ENCODE data around the gene KAZN. TPM values are rescaled to one million over a fixed set of nuclear protein-coding genes. Genes with fewer than 3 reads are reported as not detected.

The KAZN gene
- total RNA-seq, 1 donor from 2014 or later, result 33.5 TPM

- Histone ChIP-seq H3K4me3 (no peak overlapping the region), H3K36me3 (no peaks in the 10 kb centered on the region), H3K27ac (no peak overlapping the region), H3K27me3 (no peaks in the 10 kb centered on the region), H3K9me3 (no peaks in the 10 kb centered on the region), H3K4me1 (no peaks in the 10 kb centered on the region)
- intact Hi-C loops (cut with DNase I), result no loop called here
- TF ChIP-seq CTCF (IDR thresholded peaks at IDR 0.05), result no peak
- DNase-seq, result no peak
- ATAC-seq, result no peak
These were observed 82.7 kb downstream of the KAZN start for GRCh38 chr1:14681182-14681581.

- no peak overlapping the region for H3K27ac ChIP-seq
- no peaks in the 10 kb centered on the region for H3K27me3 ChIP-seq
- intact Hi-C loops (cut with DNase I), result no loop called here
- TF ChIP-seq CTCF (IDR thresholded peaks at IDR 0.05), result no peak
- H3K9me3 ChIP-seq, result no peaks in the 10 kb centered on the region
- no peaks in the 10 kb centered on the region for H3K4me1 ChIP-seq
- no peaks in the 10 kb centered on the region for H3K36me3 ChIP-seq
- no peak overlapping the region for H3K4me3 ChIP-seq
- ATAC-seq (no peak), DNase-seq (no peak)
These were observed 84.6 kb downstream of the KAZN start for GRCh38 chr1:14682941-14683621.

GRCh38 chr1:14685078-14685477 is 86.6 kb downstream of the KAZN start:
- H3K9me3 ChIP-seq, result no peaks in the 10 kb centered on the region
- H3K4me1 ChIP-seq, result no peaks in the 10 kb centered on the region
- TF ChIP-seq CTCF (IDR thresholded peaks at IDR 0.05), result no peak
- H3K36me3 ChIP-seq, result no peaks in the 10 kb centered on the region
- H3K27ac ChIP-seq, result no peak overlapping the region
- no peaks in the 10 kb centered on the region for H3K27me3 ChIP-seq
- no peak overlapping the region for H3K4me3 ChIP-seq
- no peak for DNase-seq
- ATAC-seq, result no peak
- intact Hi-C loops (cut with DNase I), result no loop called here

- no peak overlapping the region for H3K27ac ChIP-seq
- H3K36me3 ChIP-seq, result no peaks in the 10 kb centered on the region
- DNase-seq (no peak), ATAC-seq (no peak)
- intact Hi-C loops (cut with DNase I), result no loop called here
- no peak for TF ChIP-seq CTCF (IDR thresholded peaks at IDR 0.05)
- H3K27me3 ChIP-seq, result no peaks in the 10 kb centered on the region
- H3K4me1 ChIP-seq, result no peaks in the 10 kb centered on the region
- no peak overlapping the region for H3K4me3 ChIP-seq
- H3K9me3 ChIP-seq, result no peaks in the 10 kb centered on the region
These were observed 88.2 kb downstream of the KAZN start for GRCh38 chr1:14686701-14687100.

- H3K27ac ChIP-seq, result no peak overlapping the region
- no peaks in the 10 kb centered on the region for H3K36me3 ChIP-seq
- ATAC-seq, result no peak
- no peaks in the 10 kb centered on the region for H3K4me1 ChIP-seq
- no peak for DNase-seq
- TF ChIP-seq CTCF (IDR thresholded peaks at IDR 0.05), result no peak
- no peak overlapping the region for H3K4me3 ChIP-seq
- no peaks in the 10 kb centered on the region for H3K27me3 ChIP-seq
- H3K9me3 ChIP-seq, result no peaks in the 10 kb centered on the region
- intact Hi-C loops (cut with DNase I), result no loop called here
These were observed 88.7 kb downstream of the KAZN start for GRCh38 chr1:14687147-14687546.

Measured in upper lobe of right lung (tissue), 1 donor.